Tibial nerve (tissue), 4 donors: Measurements from ENCODE around the gene APOBR. TPM values are rescaled to one million over a fixed set of nuclear protein-coding genes. Genes with fewer than 3 reads are reported as not detected.

Experiments used
- DNase-seq, 2 donors: peaks; one replicate each; pipeline ENCODE4 v3.0.0-alpha.2; 2019; ENCODE audit warnings: low spot score in 2 of 2
- H3K27ac ChIP-seq, 4 donors: fragments of 200-600 bp; sonication (generic) in 3 of 4; one replicate each; pipeline ENCODE4 v1.5.1; 2017 to 2019; ENCODE audit warnings: mild to moderate bottlenecking in 1 of 4
- H3K27me3 ChIP-seq, 2 donors: fragments of 200-600 bp; sonication (generic) in 1 of 2; one replicate each; pipeline versions ENCODE4 v1.5.1 to v1.6.0; 2017 to 2019
- H3K36me3 ChIP-seq, 3 donors: fragments of 200-600 bp; sonication (generic); one replicate each; pipeline ENCODE4 v1.5.1; 2018 to 2019
- H3K4me1 ChIP-seq, 4 donors: fragments of 200-600 bp; sonication (generic) in 3 of 4; one replicate each; pipeline ENCODE4 v1.5.1; 2017 to 2019
- H3K4me3 ChIP-seq, 4 donors: fragments of 200-600 bp; sonication (generic) in 3 of 4; one replicate each; pipeline ENCODE4 v1.5.1; 2017 to 2019; ENCODE audit warnings: mild to moderate bottlenecking in 1 of 4, moderate library complexity in 1 of 4
- H3K9me3 ChIP-seq, 4 donors: fragments of 200-600 bp; sonication (generic) in 3 of 4; one replicate each; pipeline ENCODE4 v1.5.1; 2017 to 2019
- CTCF ChIP-seq, 5 experiments: fragments of 200-600 bp in 3 of 5; fragments of 450-650 bp in 2 of 5; sonication (generic) in 3 of 5; IDR thresholded peaks; one replicate each; pipeline ENCODE4 v1.5.1; 2016 to 2019; ENCODE audit warnings: antibody characterized with exemption in 5 of 5, mild to moderate bottlenecking in 3 of 5, moderate library complexity in 2 of 5
- EP300 ChIP-seq, 2 donors: sonication (generic); formaldehyde crosslinking; IDR thresholded peaks; one replicate each; pipeline ENCODE4 v1.6.1; 2017; ENCODE audit warnings: antibody characterized with exemption in 2 of 2, mild to moderate bottlenecking in 1 of 2
- POLR2A ChIP-seq, 2 donors: fragments of 450-650 bp; IDR thresholded peaks; one replicate each; pipeline ENCODE4 v1.6.1; 2017; ENCODE audit warnings: antibody characterized with exemption in 2 of 2, mild to moderate bottlenecking in 2 of 2, moderate library complexity in 2 of 2
- WGBS, 2 donors: methylation state at CpG; one replicate each; pipeline ENCODE4 v1.1.5; 2018; 5-methylcytosine and 5-hydroxymethylcytosine counted together
- total RNA-seq, 4 donors: library from RNA; depleted of rRNA; stranded (reverse); fragments of >200 nt; gene quantifications; one replicate each; pipeline ENCODE4 v1.1.0, GENCODE V29; 2016

The APOBR gene
- total RNA-seq, 4 donors from 2014 or later, result 1.3 to 4.5 (median 1.8) TPM

- Histone ChIP-seq H3K9me3 (peaks cover 0 to 4% (median 0%) of the 10 kb centered on the region in 4 donors), H3K4me3 (peak overlapping the region; percentile 40 to 60 (median 46)), H3K36me3 (peaks cover 0 to 13% (median 0%) of the 10 kb centered on the region in 3 donors), H3K27me3 (no peaks in the 10 kb centered on the region), H3K4me1 (peaks cover 0 to 50% (median 5%) of the 10 kb centered on the region in 4 donors), H3K27ac (peak overlapping the region; percentile 87 to 96 (median 92))
- DNase-seq, result no peak
- WGBS, 2 donors, result 77 to 80% methylated on average over 13 of the region's 13 CpGs
- no peak for TF ChIP-seq POLR2A (IDR thresholded peaks at IDR 0.05)
- TF ChIP-seq EP300 (IDR thresholded peaks at IDR 0.05), result no peak
- no peak for TF ChIP-seq CTCF (IDR thresholded peaks at IDR 0.05)
Observed at GRCh38 chr16:28537964-28538732, 43.7 kb downstream of the APOBR start.

GRCh38 chr16:28538733-28539596 is 44.5 kb downstream of the APOBR start, which contains the start of gene NUPR1:
Gene NUPR1, minus strand, starts transcription at chr16:28538974. Its CDS starts 67 bp downstream, at chr16:28538907.
- Histone ChIP-seq H3K27me3 (peaks cover 0 to 5% of the 10 kb centered on the region in 2 donors), H3K4me3 (peak within 1 kb of the TSS; percentile 40 to 60 (median 46)), H3K4me1 (peaks cover 0 to 42% (median 5%) of the 10 kb centered on the region in 4 donors), H3K9me3 (peaks cover 0 to 4% (median 0%) of the 10 kb centered on the region in 4 donors), H3K27ac (peak within 1 kb of the TSS; percentile 87 to 96 (median 92)), H3K36me3 (peaks cover 0 to 13% (median 0%) of the 10 kb centered on the region in 3 donors)
- 42 to 47% methylated on average over 22 of the region's 22 CpGs for WGBS, 2 donors
- DNase-seq, result peak; percentile 97 to 98
- TF ChIP-seq CTCF (IDR thresholded peaks at IDR 0.05), result peak in 1 of 5 experiments; percentile 18
- peak; percentile 65 to 98 for TF ChIP-seq EP300 (IDR thresholded peaks at IDR 0.05)
- TF ChIP-seq POLR2A (IDR thresholded peaks at IDR 0.05), result peak; percentile 64 to 87

- Histone ChIP-seq H3K27ac (peak overlapping the region in 3 of 4 donors; percentile 71 to 96 (median 93)), H3K36me3 (no peaks in the 10 kb centered on the region), H3K4me3 (no peak overlapping the region), H3K27me3 (peaks cover 0 to 6% of the 10 kb centered on the region in 2 donors), H3K9me3 (no peaks in the 10 kb centered on the region), H3K4me1 (peaks cover 0 to 40% (median 5%) of the 10 kb centered on the region in 4 donors)
- TF ChIP-seq EP300 (IDR thresholded peaks at IDR 0.05) (no peak), POLR2A (IDR thresholded peaks at IDR 0.05) (no peak), CTCF (IDR thresholded peaks at IDR 0.05) (no peak)
- 48 to 54% methylated on average over 3 of the region's 3 CpGs for WGBS, 2 donors
- no peak for DNase-seq
Observed at GRCh38 chr16:28540346-28540745, 45.9 kb downstream of the APOBR start.

- H3K9me3 ChIP-seq, result no peaks in the 10 kb centered on the region
- peaks cover 0 to 21% (median 5%) of the 10 kb centered on the region in 4 donors for H3K4me1 ChIP-seq
Observed at GRCh38 chr16:28542646-28543045, 48.2 kb downstream of the APOBR start.

More at GRCh38 chr16:28542646-28543045, 48.2 kb downstream of the APOBR start:
- H3K27ac ChIP-seq, result peak overlapping the region in 2 of 4 donors; percentile 54 to 56
- WGBS, 2 donors, result 76 to 79% methylated on average over 7 of the region's 7 CpGs
- TF ChIP-seq CTCF (IDR thresholded peaks at IDR 0.05), result no peak
- no peak for TF ChIP-seq EP300 (IDR thresholded peaks at IDR 0.05)
- no peak for TF ChIP-seq POLR2A (IDR thresholded peaks at IDR 0.05)
- no peak overlapping the region for H3K4me3 ChIP-seq
- H3K27me3 ChIP-seq, result peaks cover 0 to 6% of the 10 kb centered on the region in 2 donors
- no peaks in the 10 kb centered on the region for H3K36me3 ChIP-seq
- DNase-seq, result no peak
